ENCODE measurements around the gene SCGN.
A peak's percentile ranks its signal among the peaks of the same experiment; 100 is the strongest.

The SCGN gene

GRCh38 chr6:25652007-25652515 is at the start of gene SCGN:
SCGN (plus strand) TSS chr6:25652215; CDS start chr6:25652404, 189 bp downstream.
- peak; percentile 33 for DNase-seq (ENCODE audit: low read depth, low spot score)

- no peak for DNase-seq (ENCODE audit: low read depth, low spot score)
Measured at GRCh38 chr6:25602674-25602982, 49.4 kb upstream of the SCGN start.

GRCh38 chr6:25603251-25603650 is 48.8 kb upstream of the SCGN start:
- DNase-seq (ENCODE audit: low read depth, low spot score) = no peak

- DNase-seq (ENCODE audit: low read depth, low spot score) = no peak
Measured at GRCh38 chr6:25606151-25606550, 45.9 kb upstream of the SCGN start.

GRCh38 chr6:25608558-25609174 is 43.3 kb upstream of the SCGN start:
- DNase-seq (ENCODE audit: low read depth, low spot score) = no peak

- DNase-seq (ENCODE audit: low read depth, low spot score) = no peak
Measured at GRCh38 chr6:25612666-25613065, 39.3 kb upstream of the SCGN start.

GRCh38 chr6:25613415-25613814 is 38.6 kb upstream of the SCGN start:
- no peak for DNase-seq (ENCODE audit: low read depth, low spot score)

GRCh38 chr6:25614052-25614451 is 38.0 kb upstream of the SCGN start:
- DNase-seq (ENCODE audit: low read depth, low spot score) = no peak

GRCh38 chr6:25615471-25615870 is 36.5 kb upstream of the SCGN start:
- DNase-seq (ENCODE audit: low read depth, low spot score) = no peak

GRCh38 chr6:25617997-25618396 is 34.0 kb upstream of the SCGN start:
- no peak for DNase-seq (ENCODE audit: low read depth, low spot score)

GRCh38 chr6:25619217-25619616 is 32.8 kb upstream of the SCGN start:
- DNase-seq (ENCODE audit: low read depth, low spot score) = no peak

- DNase-seq (ENCODE audit: low read depth, low spot score) = no peak
Measured at GRCh38 chr6:25620391-25620790, 31.6 kb upstream of the SCGN start.

- no peak for DNase-seq (ENCODE audit: low read depth, low spot score)
Measured at GRCh38 chr6:25623065-25623464, 28.9 kb upstream of the SCGN start.

- DNase-seq (ENCODE audit: low read depth, low spot score) = no peak
Measured at GRCh38 chr6:25623879-25624278, 28.1 kb upstream of the SCGN start.

- peak; percentile 61 for DNase-seq (ENCODE audit: low read depth, low spot score)
Measured at GRCh38 chr6:25627001-25627400, 25.0 kb upstream of the SCGN start.

GRCh38 chr6:25628471-25629197 is 23.4 kb upstream of the SCGN start:
- no peak for DNase-seq (ENCODE audit: low read depth, low spot score)

GRCh38 chr6:25629198-25629576 is 22.8 kb upstream of the SCGN start:
- DNase-seq (ENCODE audit: low read depth, low spot score) = no peak

- no peak for DNase-seq (ENCODE audit: low read depth, low spot score)
Measured at GRCh38 chr6:25630508-25631278, 21.3 kb upstream of the SCGN start.

- no peak for DNase-seq (ENCODE audit: low read depth, low spot score)
Measured at GRCh38 chr6:25635886-25636317, 16.1 kb upstream of the SCGN start.

- no peak for DNase-seq (ENCODE audit: low read depth, low spot score)
Measured at GRCh38 chr6:25637211-25637610, 14.8 kb upstream of the SCGN start.

- DNase-seq (ENCODE audit: low read depth, low spot score) = peak; percentile 7
Measured at GRCh38 chr6:25637960-25638434, 14.0 kb upstream of the SCGN start.

- no peak for DNase-seq (ENCODE audit: low read depth, low spot score)
Measured at GRCh38 chr6:25639653-25640052, 12.4 kb upstream of the SCGN start.

All from iPS DF 19.7 (cell line).